Hepatocyte (in vitro differentiated cells): ENCODE data around the gene FRMPD4.

Source experiments
- CTCF ChIP-seq: fragments of 200-600 bp; sonication (generic); IDR thresholded peaks from 2 replicates; pipeline ENCODE4 v1.5.1; 2016; ENCODE audit warnings: antibody characterized with exemption, mild to moderate bottlenecking; ENCODE audit not compliant: poor library complexity
- EZH2 ChIP-seq: fragments of 200-600 bp; sonication (generic); IDR thresholded peaks from 2 replicates; pipeline ENCODE4 v1.6.1; 2016; ENCODE audit warnings: antibody characterized with exemption, mild to moderate bottlenecking, borderline replicate concordance
- EZH2phosphoT487 ChIP-seq: fragments of 200-600 bp; sonication (generic); IDR thresholded peaks from one replicate; pipeline ENCODE4 v1.6.1; 2018; ENCODE audit warnings: antibody characterized with exemption, mild to moderate bottlenecking, low read depth, moderate library complexity; ENCODE audit not compliant: unreplicated experiment, severe bottlenecking

GRCh38 chrX:12460929-12461328, 322.7 kb downstream of the FRMPD4 start:
- TF ChIP-seq EZH2: no peak
- no peak for TF ChIP-seq CTCF
- no peak for TF ChIP-seq EZH2phosphoT487
